Measurements from ENCODE around the gene CENPE.

Gene CENPE

DNA sequence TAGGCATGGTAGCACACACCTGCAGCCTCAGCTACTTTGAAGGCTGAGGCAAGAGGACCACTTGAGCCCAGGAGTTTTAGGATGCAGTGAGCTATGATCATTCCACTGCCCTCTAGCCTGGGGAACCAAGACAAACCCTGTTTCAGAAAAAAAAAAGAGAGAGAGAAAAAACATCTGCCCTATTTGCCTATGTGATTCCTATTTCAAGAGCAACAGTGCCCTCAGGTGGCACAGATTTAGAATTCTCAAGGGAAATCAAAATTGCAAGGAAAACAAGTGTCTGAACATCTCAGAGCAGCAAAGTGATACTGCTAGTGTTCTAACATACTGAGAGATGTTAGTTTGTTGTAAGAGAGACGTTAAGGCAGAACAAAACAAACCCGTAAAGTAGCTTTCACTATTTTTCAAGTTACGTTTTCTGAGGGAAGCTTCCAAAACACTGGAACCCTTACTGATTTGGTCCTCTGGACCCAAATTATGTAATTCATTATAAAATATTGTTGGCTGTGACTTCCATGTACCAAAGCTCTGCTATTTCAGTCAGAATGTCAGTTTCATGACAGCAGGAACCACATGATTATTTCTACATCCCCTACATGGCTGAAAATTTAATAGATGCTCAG is 106.4 kb downstream of the CENPE start:
- peak; percentile 45 for DNase-seq (ENCODE audit: extremely low read depth, low read depth)
- TF ChIP-seq, protein P1, sequence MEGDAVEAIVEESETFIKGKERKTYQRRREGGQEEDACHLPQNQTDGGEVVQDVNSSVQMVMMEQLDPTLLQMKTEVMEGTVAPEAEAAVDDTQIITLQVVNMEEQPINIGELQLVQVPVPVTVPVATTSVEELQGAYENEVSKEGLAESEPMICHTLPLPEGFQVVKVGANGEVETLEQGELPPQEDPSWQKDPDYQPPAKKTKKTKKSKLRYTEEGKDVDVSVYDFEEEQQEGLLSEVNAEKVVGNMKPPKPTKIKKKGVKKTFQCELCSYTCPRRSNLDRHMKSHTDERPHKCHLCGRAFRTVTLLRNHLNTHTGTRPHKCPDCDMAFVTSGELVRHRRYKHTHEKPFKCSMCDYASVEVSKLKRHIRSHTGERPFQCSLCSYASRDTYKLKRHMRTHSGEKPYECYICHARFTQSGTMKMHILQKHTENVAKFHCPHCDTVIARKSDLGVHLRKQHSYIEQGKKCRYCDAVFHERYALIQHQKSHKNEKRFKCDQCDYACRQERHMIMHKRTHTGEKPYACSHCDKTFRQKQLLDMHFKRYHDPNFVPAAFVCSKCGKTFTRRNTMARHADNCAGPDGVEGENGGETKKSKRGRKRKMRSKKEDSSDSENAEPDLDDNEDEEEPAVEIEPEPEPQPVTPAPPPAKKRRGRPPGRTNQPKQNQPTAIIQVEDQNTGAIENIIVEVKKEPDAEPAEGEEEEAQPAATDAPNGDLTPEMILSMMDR (IDR thresholded peaks at IDR 0.05; ENCODE audit: low read depth, low read length) = peak; percentile 58

DNA sequence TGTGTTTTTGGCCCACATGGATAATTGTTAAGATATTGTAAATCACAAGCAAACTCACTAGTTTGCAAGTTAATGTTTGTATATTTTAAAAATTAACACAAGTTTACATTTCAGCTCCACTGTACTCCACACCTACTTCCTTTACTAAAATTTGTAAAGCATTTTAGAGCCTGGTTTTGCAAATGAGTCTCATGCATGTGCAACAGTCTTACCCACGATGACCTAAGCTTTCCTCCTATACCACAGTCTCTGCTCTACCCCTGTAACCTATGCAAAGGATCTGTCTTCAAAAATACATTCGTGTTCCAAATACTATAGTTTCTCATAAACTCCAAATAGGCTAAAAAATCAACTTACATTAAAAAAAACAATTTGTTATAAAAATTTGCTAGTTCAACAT is 108.7 kb downstream of the CENPE start:
- TF ChIP-seq, protein P1 (IDR thresholded peaks at IDR 0.05; ENCODE audit: low read depth, low read length) = no peak
- DNase-seq (ENCODE audit: extremely low read depth, low read depth) = no peak

DNA sequence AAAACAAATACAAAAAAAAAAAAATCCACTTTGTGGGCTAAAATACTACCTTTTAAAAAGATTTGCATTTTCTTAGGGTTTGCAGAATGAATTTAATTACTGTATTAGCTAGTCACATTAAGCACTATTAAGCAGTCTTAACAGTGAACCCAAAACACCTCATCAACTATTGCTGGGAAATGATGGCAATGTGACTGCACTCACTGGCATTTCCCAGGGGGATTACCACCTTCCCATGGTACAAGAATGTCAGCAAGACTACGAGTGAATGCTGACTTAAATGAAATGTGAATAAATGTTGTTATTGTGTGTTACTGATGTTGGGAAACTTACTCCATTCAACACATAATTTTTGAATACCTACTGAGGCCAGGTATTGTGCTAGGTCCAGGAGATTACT is 111.6 kb downstream of the CENPE start:
- TF ChIP-seq, protein P1 (IDR thresholded peaks at IDR 0.05; ENCODE audit: low read depth, low read length) = no peak
- no peak for DNase-seq (ENCODE audit: extremely low read depth, low read depth)

DNA sequence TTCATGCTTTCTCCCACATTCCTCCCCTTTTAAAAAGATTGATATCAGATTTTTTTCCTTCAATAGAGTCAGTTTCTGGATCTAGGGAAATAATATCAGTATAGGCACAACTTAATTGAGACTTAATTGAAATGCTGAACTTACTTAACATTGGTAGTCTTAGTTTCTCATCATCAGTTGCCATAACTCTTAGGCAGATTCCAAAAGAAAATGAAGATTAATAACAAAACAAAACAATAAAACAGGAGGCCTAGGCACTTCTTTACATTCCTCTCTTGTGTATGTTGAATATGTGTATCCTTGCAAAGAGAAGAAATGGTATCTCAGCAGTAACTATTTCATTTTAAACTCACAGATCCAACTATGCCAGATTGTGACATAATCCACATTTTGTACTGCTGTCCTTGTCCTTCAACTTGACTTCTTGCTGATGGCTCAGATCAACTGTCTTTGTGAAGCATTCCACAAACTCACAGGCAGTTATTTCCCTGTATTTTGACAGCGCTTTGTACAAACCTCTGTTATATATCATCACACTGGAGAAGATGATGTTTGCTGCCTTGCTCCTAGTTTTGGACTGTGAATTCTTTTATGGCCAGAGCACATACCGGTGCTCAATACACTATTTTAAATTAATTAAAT is 112.5 kb downstream of the CENPE start:
- no peak for DNase-seq (ENCODE audit: extremely low read depth, low read depth)
- TF ChIP-seq, protein P1 (IDR thresholded peaks at IDR 0.05; ENCODE audit: low read depth, low read length) = no peak

DNA sequence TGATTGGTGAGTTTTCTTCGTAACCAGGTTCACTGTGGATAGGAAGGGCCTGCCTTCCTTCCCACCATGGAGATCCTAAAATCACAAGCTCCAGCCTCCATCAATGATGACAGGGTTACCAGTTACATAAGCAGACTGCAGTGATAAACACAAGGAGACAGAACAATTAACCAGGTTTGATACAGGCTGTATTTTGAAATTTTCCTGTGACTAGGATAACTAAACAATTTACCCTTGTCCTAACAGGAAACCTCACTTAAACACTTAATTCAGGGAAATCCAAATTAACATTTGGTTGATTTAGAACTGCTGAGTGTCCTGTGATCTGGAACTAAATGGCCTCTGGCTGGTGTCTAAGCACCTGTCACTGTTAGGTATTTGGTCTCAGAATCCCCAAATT is 118.5 kb downstream of the CENPE start:
- TF ChIP-seq, protein P1 (IDR thresholded peaks at IDR 0.05; ENCODE audit: low read depth, low read length) = no peak
- no peak for DNase-seq (ENCODE audit: extremely low read depth, low read depth)

DNA sequence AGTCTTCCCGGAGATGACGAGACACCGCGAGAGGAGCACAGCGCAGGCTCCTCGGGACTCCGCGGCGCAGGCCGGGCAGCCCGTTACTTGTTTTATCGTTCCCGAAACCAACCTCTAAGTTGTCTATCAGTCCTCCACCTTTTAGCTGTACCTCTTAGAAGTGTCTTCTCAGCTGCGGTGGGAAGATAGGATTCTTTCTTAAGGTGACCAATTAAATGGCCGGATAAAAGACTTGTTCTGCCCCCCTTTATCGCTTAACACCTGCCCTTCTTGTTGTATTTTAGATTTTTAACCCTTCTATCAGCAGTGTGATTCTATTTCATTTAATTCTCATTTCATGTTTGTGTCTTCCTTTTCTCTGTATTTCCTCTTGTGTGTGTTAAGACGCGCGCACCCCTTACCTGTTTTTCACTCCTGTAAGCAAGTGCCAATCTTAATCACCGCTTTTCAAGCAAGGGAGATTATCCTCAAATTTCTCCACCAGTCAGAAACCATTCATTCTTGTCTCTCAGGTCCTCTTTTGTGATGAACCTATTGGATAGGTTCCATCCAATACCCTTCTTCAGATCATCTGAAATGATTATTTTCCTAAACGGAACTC is 121.3 kb downstream of the CENPE start, which contains the start of gene SLC9B2:
TSS of gene SLC9B2 (minus strand) at position 15 of the 601 bp plus-strand sequence. CDS start 9,211 bp downstream, outside the sequence.
- TF ChIP-seq, protein P1 (IDR thresholded peaks at IDR 0.05; ENCODE audit: low read depth, low read length) = no peak
- DNase-seq (ENCODE audit: extremely low read depth, low read depth) = no peak
